LNCaP clone FGC (cell line): ENCODE measurements around the gene KCNIP1.

ENCODE experiments used
- DNase-seq: peaks from one replicate; pipeline ENCODE4 v3.0.0-alpha.2; 2011; ENCODE audit warnings: low read depth
- H3K4me3 ChIP-seq: 2 replicates; pipeline ENCODE4 v1.5.1; 2011; ENCODE audit warnings: mild to moderate bottlenecking, low read depth, low read length, control low read depth
- TF ChIP-seq, protein P1 (sequence below): IDR thresholded peaks from 2 replicates; pipeline ENCODE4 v1.5.1; 2012; ENCODE audit warnings: mild to moderate bottlenecking; ENCODE audit not compliant: control insufficient read depth, insufficient read depth; ENCODE audit errors: extremely low read depth

The KCNIP1 gene

DNA sequence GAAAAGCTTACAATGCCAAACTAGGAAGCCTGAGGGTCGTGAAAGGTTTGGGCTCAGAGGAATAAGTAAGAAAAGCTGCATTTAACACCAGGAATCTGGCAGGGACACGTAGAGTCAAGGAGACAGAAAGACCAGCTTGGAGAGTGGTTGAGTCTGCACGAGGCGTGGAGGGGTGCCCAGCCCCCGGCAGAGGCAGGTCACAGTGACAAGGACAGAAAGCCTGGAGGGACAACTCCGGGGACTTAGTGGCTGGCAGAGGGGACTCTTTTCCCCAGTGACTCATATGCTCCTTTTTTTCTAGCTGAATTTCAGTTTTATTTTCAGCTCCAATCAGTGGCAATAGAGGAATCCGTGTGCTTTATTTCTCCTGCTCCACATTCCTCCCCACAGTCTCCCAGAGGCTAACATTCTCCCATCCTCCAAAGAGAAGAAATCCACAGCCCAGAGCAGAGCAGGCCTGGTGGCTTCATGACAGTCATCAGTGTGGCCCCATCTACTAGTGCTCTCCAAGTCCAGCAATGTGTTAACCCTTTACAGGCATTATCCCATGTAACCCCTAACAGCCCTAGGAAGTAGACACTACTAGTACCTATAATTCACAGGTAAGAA is 80.7 kb downstream of the KCNIP1 start:
- TF ChIP-seq, protein P1, sequence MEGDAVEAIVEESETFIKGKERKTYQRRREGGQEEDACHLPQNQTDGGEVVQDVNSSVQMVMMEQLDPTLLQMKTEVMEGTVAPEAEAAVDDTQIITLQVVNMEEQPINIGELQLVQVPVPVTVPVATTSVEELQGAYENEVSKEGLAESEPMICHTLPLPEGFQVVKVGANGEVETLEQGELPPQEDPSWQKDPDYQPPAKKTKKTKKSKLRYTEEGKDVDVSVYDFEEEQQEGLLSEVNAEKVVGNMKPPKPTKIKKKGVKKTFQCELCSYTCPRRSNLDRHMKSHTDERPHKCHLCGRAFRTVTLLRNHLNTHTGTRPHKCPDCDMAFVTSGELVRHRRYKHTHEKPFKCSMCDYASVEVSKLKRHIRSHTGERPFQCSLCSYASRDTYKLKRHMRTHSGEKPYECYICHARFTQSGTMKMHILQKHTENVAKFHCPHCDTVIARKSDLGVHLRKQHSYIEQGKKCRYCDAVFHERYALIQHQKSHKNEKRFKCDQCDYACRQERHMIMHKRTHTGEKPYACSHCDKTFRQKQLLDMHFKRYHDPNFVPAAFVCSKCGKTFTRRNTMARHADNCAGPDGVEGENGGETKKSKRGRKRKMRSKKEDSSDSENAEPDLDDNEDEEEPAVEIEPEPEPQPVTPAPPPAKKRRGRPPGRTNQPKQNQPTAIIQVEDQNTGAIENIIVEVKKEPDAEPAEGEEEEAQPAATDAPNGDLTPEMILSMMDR, result no peak
- no peak overlapping the region for H3K4me3 ChIP-seq
- no peak for DNase-seq

DNA sequence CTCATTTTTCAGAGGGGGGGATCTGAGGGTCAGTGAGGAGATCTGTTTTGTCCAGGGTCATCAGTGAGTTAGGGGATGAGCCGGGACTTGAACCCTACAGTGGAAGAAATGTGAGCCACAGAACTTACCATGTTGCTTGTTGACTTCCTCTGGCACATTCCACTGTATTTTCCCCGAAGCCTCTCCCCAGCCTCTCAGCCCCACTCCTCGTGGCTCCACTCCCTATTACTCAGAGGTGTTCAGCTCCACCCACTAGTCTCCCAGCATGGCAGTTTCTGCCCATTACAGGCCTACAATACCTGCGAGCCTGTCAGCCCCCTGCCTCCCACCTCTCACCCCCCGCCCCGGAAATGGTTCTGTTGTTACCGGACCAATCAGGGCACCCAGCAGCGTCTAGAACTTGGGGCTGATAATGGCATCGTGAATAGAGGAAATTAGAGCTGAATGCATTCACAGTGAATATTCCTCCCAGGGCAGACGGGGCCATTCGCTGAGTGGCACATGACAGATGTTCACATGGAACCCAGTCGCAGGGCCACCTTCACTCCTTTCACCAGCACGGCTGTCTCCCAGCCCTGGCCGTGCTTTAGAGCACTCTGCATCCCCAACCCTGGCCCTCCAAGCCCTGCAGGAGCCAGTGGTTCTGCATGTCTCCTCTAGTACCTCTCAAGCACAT is 81.6 kb downstream of the KCNIP1 start:
- TF ChIP-seq, protein P1, result no peak
- no peak overlapping the region for H3K4me3 ChIP-seq
- no peak for DNase-seq

GRCh38 chr5:170587808-170588207 is 84.0 kb downstream of the KCNIP1 start:
- H3K4me3 ChIP-seq, result no peak overlapping the region
- TF ChIP-seq, protein P1, result no peak
- no peak for DNase-seq

GRCh38 chr5:170589643-170590042 is 85.8 kb downstream of the KCNIP1 start:
- TF ChIP-seq, protein P1, result no peak

GRCh38 chr5:170590566-170590965 is 86.7 kb downstream of the KCNIP1 start:
- no peak for DNase-seq
- H3K4me3 ChIP-seq, result no peak overlapping the region
- TF ChIP-seq, protein P1, result no peak

More at GRCh38 chr5:170589643-170590042, 85.8 kb downstream of the KCNIP1 start:
- H3K4me3 ChIP-seq, result no peak overlapping the region
- no peak for DNase-seq

DNA sequence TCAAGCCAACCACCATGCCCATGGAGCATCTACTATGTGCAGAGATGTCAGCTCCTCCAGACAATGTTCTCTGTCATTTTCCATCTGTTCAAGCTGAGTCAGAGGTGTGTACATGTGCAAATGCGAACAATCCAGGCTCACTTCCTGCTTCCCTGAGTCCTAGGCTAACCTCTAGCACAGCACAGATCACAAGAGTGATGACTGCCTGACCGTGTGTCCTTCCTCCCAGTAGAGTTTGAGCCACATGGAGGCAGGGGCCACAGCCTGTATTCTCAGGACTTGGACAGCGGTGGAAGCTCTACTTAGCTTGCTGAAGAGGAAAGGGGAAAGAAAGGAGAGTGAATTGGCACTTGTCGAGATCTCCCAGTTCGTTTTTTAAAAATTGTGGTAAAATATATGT is 87.2 kb downstream of the KCNIP1 start:
- DNase-seq, result no peak
- H3K4me3 ChIP-seq, result no peak overlapping the region
- TF ChIP-seq, protein P1, result no peak

- no peak for DNase-seq
- TF ChIP-seq, protein P1, result no peak
Measured at GRCh38 chr5:170596482-170597044, 92.7 kb downstream of the KCNIP1 start.

More at GRCh38 chr5:170596482-170597044, 92.7 kb downstream of the KCNIP1 start:
- no peak overlapping the region for H3K4me3 ChIP-seq
